ENCODE data around the gene HCRT.

HCRT gene

GRCh38 chr17:42179335-42179734, 5.9 kb downstream of the HCRT start:
- H3K27ac Mint-ChIP-seq: no peak overlapping the region

GRCh38 chr17:42178817-42179216, 6.4 kb downstream of the HCRT start:
- Mint-ChIP-seq H3K9me3 (no peaks in the 10 kb centered on the region), H3K36me3 (ENCODE audit: low read depth) (no peaks in the 10 kb centered on the region), H3K27me3 (ENCODE audit: low read depth, poor library complexity) (peaks cover 86% of the 10 kb centered on the region), H3K27ac (no peak overlapping the region), H3K4me3 (no peak overlapping the region), H3K4me1 (peaks cover 6% of the 10 kb centered on the region)
- TF ChIP-seq CTCF (IDR thresholded peaks at IDR 0.05): no peak
- no peak for DNase-seq

More at GRCh38 chr17:42179335-42179734, 5.9 kb downstream of the HCRT start:
- DNase-seq: no peak
- TF ChIP-seq CTCF (IDR thresholded peaks at IDR 0.05): no peak
- no peaks in the 10 kb centered on the region for H3K36me3 Mint-ChIP-seq (ENCODE audit: low read depth)
- H3K4me3 Mint-ChIP-seq: no peak overlapping the region
- peaks cover 7% of the 10 kb centered on the region for H3K4me1 Mint-ChIP-seq
- peaks cover 86% of the 10 kb centered on the region for H3K27me3 Mint-ChIP-seq (ENCODE audit: low read depth, poor library complexity)
- no peaks in the 10 kb centered on the region for H3K9me3 Mint-ChIP-seq

- Mint-ChIP-seq H3K36me3 (ENCODE audit: low read depth) (no peaks in the 10 kb centered on the region), H3K27me3 (ENCODE audit: low read depth, poor library complexity) (peaks cover 80% of the 10 kb centered on the region), H3K9me3 (no peaks in the 10 kb centered on the region), H3K27ac (no peak overlapping the region), H3K4me3 (no peak overlapping the region), H3K4me1 (no peaks in the 10 kb centered on the region)
- TF ChIP-seq CTCF (IDR thresholded peaks at IDR 0.05): no peak
- DNase-seq: no peak
Measured at GRCh38 chr17:42177684-42178083, 7.6 kb downstream of the HCRT start.

DNA sequence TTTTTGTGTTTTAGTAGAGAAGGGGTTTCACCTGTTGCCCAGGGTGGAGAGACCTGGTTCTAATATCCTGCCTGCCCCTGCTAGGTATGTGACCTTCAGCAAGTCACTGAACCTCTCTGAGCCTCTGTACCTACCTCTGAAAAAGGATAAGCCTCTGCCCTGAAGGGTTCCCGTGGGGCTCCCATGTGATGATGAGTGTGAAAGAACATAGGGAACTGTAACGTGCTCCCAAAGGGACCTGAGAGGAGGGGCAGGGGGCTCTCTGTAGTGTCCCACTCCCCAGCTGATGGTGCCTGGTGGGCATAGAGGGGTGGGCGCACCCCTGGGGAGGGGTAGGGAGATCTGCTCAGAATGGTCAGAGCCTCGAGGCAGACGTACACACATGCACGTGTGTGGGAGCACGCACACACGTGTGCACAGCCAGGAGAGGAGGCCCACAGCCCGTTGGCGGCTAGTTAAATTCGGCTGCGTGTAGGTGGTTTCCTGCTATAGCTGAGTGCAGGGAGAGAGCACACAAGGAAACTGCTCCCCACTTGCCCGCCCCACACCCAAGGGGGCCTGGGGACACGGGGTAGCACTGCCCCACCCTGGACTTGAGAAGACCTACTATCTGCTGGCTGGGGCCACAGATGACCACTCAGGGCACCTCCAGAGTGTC, 11.0 kb downstream of the HCRT start:
- no peak for DNase-seq

GRCh38 chr17:42171831-42172230, 13.4 kb downstream of the HCRT start:
- Mint-ChIP-seq H3K9me3 (no peaks in the 10 kb centered on the region), H3K27ac (no peak overlapping the region), H3K4me1 (no peaks in the 10 kb centered on the region), H3K4me3 (no peak overlapping the region), H3K36me3 (ENCODE audit: low read depth) (no peaks in the 10 kb centered on the region), H3K27me3 (ENCODE audit: low read depth, poor library complexity) (peaks cover 57% of the 10 kb centered on the region)
- DNase-seq: peak; percentile 18
- no peak for TF ChIP-seq CTCF (IDR thresholded peaks at IDR 0.05)

More for the DNA sequence above, 11.0 kb downstream of the HCRT start:
- H3K4me1 Mint-ChIP-seq: no peaks in the 10 kb centered on the region
- H3K36me3 Mint-ChIP-seq (ENCODE audit: low read depth): no peaks in the 10 kb centered on the region
- no peak overlapping the region for H3K4me3 Mint-ChIP-seq
- peaks cover 69% of the 10 kb centered on the region for H3K27me3 Mint-ChIP-seq (ENCODE audit: low read depth, poor library complexity)
- no peaks in the 10 kb centered on the region for H3K9me3 Mint-ChIP-seq
- no peak for TF ChIP-seq CTCF (IDR thresholded peaks at IDR 0.05)
- H3K27ac Mint-ChIP-seq: no peak overlapping the region

- H3K4me1 Mint-ChIP-seq: no peaks in the 10 kb centered on the region
- peaks cover 40% of the 10 kb centered on the region for H3K27me3 Mint-ChIP-seq (ENCODE audit: low read depth, poor library complexity)
- no peaks in the 10 kb centered on the region for H3K9me3 Mint-ChIP-seq
- no peak overlapping the region for H3K4me3 Mint-ChIP-seq
- no peak for DNase-seq
- H3K36me3 Mint-ChIP-seq (ENCODE audit: low read depth): no peaks in the 10 kb centered on the region
- no peak overlapping the region for H3K27ac Mint-ChIP-seq
- no peak for TF ChIP-seq CTCF (IDR thresholded peaks at IDR 0.05)
Measured at GRCh38 chr17:42169351-42169750, 15.9 kb downstream of the HCRT start.

Data from nephron progenitor cell (in vitro differentiated cells).